HCT116 (cell line): Measurements from ENCODE around the gene PLA2G10. TPM values are rescaled to one million over a fixed set of nuclear protein-coding genes. Genes with fewer than 3 reads are reported as not detected.

ENCODE experiments used
- ATAC-seq: fragments of 200-7000 bp; cut with Tn5 transposase; 2 replicates; pipeline ENCODE4 v1.9.1; 2020; ENCODE audit warnings: mild to moderate bottlenecking, moderate library complexity
- BruUV-seq: library from RNA; stranded (reverse); fragments of 400-500 nt; replicated peaks from 2 replicates; lab custom pipeline; 2021; lab: Mats Ljungman, UMichigan
- CTCF ChIA-PET: fragments of 300-600 bp; sonication (Branson Sonifier 250); formaldehyde crosslinking; loops from one replicate; lab custom pipeline; 2021; ENCODE audit warnings: antibody characterized with exemption; lab: Charles Lee
- POLR2A ChIA-PET: fragments of 300-600, 350-600 bp; sonication (Branson Sonifier 250); formaldehyde crosslinking; loops from one replicate; lab custom pipeline; 2021; ENCODE audit warnings: antibody characterized with exemption; lab: Charles Lee
- RAD21 ChIA-PET, 2 experiments: fragments of 300-600 bp; sonication (Branson Sonifier 250); formaldehyde crosslinking; loops; one replicate each; lab custom pipeline; 2023; ENCODE audit warnings: low total read pairs in 2 of 2; ENCODE audit not compliant: uncharacterized antibody in 2 of 2, unreplicated experiment in 2 of 2, low non-redundant PET in 1 of 2; lab: Charles Lee
- DNase-seq: peaks from one replicate; pipeline ENCODE4 v3.0.0-alpha.2; 2010; ENCODE audit warnings: low read depth, low spot score
- H2AFZ ChIP-seq: fragments of 200-600 bp; shearing (Covaris generic), sonication (generic); 2 replicates; pipeline ENCODE4 v1.6.1; 2017; ENCODE audit warnings: low read depth, mixed run types, mixed read lengths, antibody characterized with exemption, low read length; ENCODE audit not compliant: poor library complexity, severe bottlenecking
- H3K27ac ChIP-seq: 2 replicates; pipeline ENCODE4 v1.5.1; 2012; ENCODE audit warnings: low read depth, low read length
- H3K27me3 ChIP-seq: fragments of 200-600 bp; sonication (generic); 2 replicates; pipeline ENCODE4 v1.6.1; 2016; ENCODE audit warnings: mixed run types, low read length, mixed read lengths; ENCODE audit not compliant: insufficient read depth
- H3K36me3 ChIP-seq, 2 experiments: fragments of 200-500 bp in 1 of 2; fragments of 200-600 bp in 1 of 2; sonication (Bioruptor generic) in 1 of 2; sonication (generic) in 1 of 2; 2 replicates each; pipeline versions ENCODE4 v1.5.1 to v1.6.1; 2014 to 2016; ENCODE audit warnings: low read length in 2 of 2, inconsistent platforms in 1 of 2, mixed read lengths in 1 of 2, mixed run types in 1 of 2; ENCODE audit not compliant: insufficient read depth in 2 of 2, control insufficient read depth in 1 of 2
- H3K4me1 ChIP-seq, 2 experiments: fragments of 200-600 bp in 1 of 2; sonication (generic) in 1 of 2; 2 replicates each; pipeline versions ENCODE4 v1.5.1 to v1.6.1; 2012 to 2017; ENCODE audit warnings: low read length in 2 of 2, inconsistent platforms in 1 of 2, mild to moderate bottlenecking in 1 of 2, mixed read lengths in 1 of 2, mixed run types in 1 of 2, moderate library complexity in 1 of 2; ENCODE audit not compliant: insufficient read depth in 2 of 2, control insufficient read depth in 1 of 2
- H3K4me2 ChIP-seq: fragments of 200-600 bp; sonication (generic); 2 replicates; pipeline ENCODE4 v1.6.1; 2017; ENCODE audit warnings: mixed run types, low read length, mixed read lengths
- H3K4me3 ChIP-seq, 2 experiments: fragments of 200-600 bp in 1 of 2; sonication (generic) in 1 of 2; replicated peaks in 1 of 2; 2 replicates each; pipeline ENCODE4 v1.5.1; 2011 to 2016; ENCODE audit warnings: low read length in 2 of 2, control low read depth in 1 of 2, low read depth in 1 of 2, mild to moderate bottlenecking in 1 of 2, mixed read lengths in 1 of 2, mixed run types in 1 of 2
- H3K79me2 ChIP-seq: fragments of 200-600 bp; sonication (generic); 2 replicates; pipeline ENCODE4 v1.6.1; 2017; ENCODE audit warnings: mild to moderate bottlenecking, mixed run types, low read length, moderate library complexity, mixed read lengths; ENCODE audit not compliant: insufficient read depth
- H3K9ac ChIP-seq: fragments of 200-600 bp; sonication (generic); 2 replicates; pipeline ENCODE4 v1.6.1; 2016; ENCODE audit warnings: low read length, mixed read lengths
- H3K9me2 ChIP-seq: fragments of 200-600 bp; sonication (generic), shearing (Covaris generic); 2 replicates; pipeline ENCODE4 v1.6.1; 2017; ENCODE audit warnings: mixed run types, mild to moderate bottlenecking, moderate library complexity; ENCODE audit not compliant: insufficient read depth
- H3K9me3 ChIP-seq, 2 experiments: fragments of 200-500 bp in 1 of 2; fragments of 200-600 bp in 1 of 2; sonication (Bioruptor generic) in 1 of 2; sonication (generic) in 1 of 2; 2 replicates each; pipeline ENCODE4 v1.6.1; 2014 to 2017; ENCODE audit warnings: low read length in 2 of 2, mixed read lengths in 2 of 2, inconsistent platforms in 1 of 2, low read depth in 1 of 2, mild to moderate bottlenecking in 1 of 2, mixed run types in 1 of 2, moderate library complexity in 1 of 2; ENCODE audit not compliant: control insufficient read depth in 1 of 2, insufficient read depth in 1 of 2
- H4K20me1 ChIP-seq: fragments of 200-600 bp; sonication (generic), shearing (Covaris generic); 2 replicates; pipeline ENCODE4 v1.6.1; 2017; ENCODE audit warnings: mixed run types, mild to moderate bottlenecking, moderate library complexity; ENCODE audit not compliant: insufficient read depth
- CBX3 ChIP-seq: IDR thresholded peaks from 2 replicates; pipeline ENCODE4 v1.6.1; 2012; ENCODE audit warnings: low read depth
- CEBPB ChIP-seq: IDR thresholded peaks from 2 replicates; pipeline ENCODE4 v1.6.1; 2012; ENCODE audit warnings: low read depth
- ELF1 ChIP-seq: IDR thresholded peaks from 2 replicates; pipeline ENCODE4 v1.6.1; 2012; ENCODE audit warnings: low read depth, borderline replicate concordance
- EZH2 ChIP-seq: fragments of 200-600 bp; sonication (generic); IDR thresholded peaks from 2 replicates; pipeline ENCODE4 v1.6.1; 2017; ENCODE audit warnings: antibody characterized with exemption, mixed run types
- RAD21 ChIP-seq: IDR thresholded peaks from 2 replicates; pipeline ENCODE4 v1.6.1; 2012; ENCODE audit warnings: low read depth, mild to moderate bottlenecking
- SIN3A ChIP-seq: IDR thresholded peaks from 2 replicates; pipeline ENCODE4 v1.6.1; 2012; ENCODE audit warnings: low read depth
- YY1 ChIP-seq: IDR thresholded peaks from 2 replicates; pipeline ENCODE4 v1.6.1; 2011; ENCODE audit warnings: low read length, low read depth, moderate library complexity, mild to moderate bottlenecking; ENCODE audit not compliant: insufficient replicate concordance; ENCODE audit errors: extremely low read depth
- intact Hi-C: fragments of 100-400 bp; cut with micrococcal nuclease; formaldehyde crosslinking; loops from 2 replicates; pipeline ENCODE4 v1.10.0; 2022
- total RNA-seq: library from RNA; stranded (reverse); gene quantifications from one replicate; pipeline ENCODE4 v1.2.1, GENCODE V29; 2021; ENCODE audit not compliant: unreplicated experiment
- TF ChIP-seq, protein P1 (sequence below): IDR thresholded peaks from 2 replicates; pipeline ENCODE4 v1.6.1; 2012
- TF ChIP-seq, protein P2 (sequence below), 3 experiments: fragments of 200-600 bp in 1 of 3; sonication (generic) in 1 of 3; IDR thresholded peaks in 2 of 3; conservative IDR thresholded peaks in 1 of 3; 2 replicates each; pipeline ENCODE4 v1.5.1; 2012 to 2017; ENCODE audit warnings: low read depth in 2 of 3, low read length in 2 of 3, antibody characterized with exemption in 1 of 3, borderline replicate concordance in 1 of 3, control low read depth in 1 of 3, mild to moderate bottlenecking in 1 of 3, mixed read lengths in 1 of 3, mixed run types in 1 of 3, moderate library complexity in 1 of 3; ENCODE audit not compliant: insufficient read depth in 1 of 3

PLA2G10 gene
- total RNA-seq, 1 experiment from 2014 or later: not detected

GRCh38 chr16:14635395-14636165 is 58.5 kb downstream of the PLA2G10 start:
- peaks cover 3 to 18% of the 10 kb centered on the region in 2 experiments; a peak in 3 of 4 replicates for H3K36me3 ChIP-seq
- peaks cover 77% of the 10 kb centered on the region for H3K79me2 ChIP-seq
- POLR2A ChIA-PET: no interaction called here
- no peaks in the 10 kb centered on the region for H3K27me3 ChIP-seq
- no peak overlapping the region for H3K4me3 ChIP-seq
- H3K9me3 ChIP-seq: no peaks in the 10 kb centered on the region
- peaks cover 10% of the 10 kb centered on the region; the same call in 1 of the 2 replicates for H4K20me1 ChIP-seq
- H3K4me1 ChIP-seq: peaks cover 16 to 25% of the 10 kb centered on the region in 2 experiments; a peak in 3 of 4 replicates
- no peak overlapping the region for H3K4me2 ChIP-seq
- no peak overlapping the region for H3K9ac ChIP-seq
- no peak for TF ChIP-seq SIN3A
- TF ChIP-seq, protein P1, sequence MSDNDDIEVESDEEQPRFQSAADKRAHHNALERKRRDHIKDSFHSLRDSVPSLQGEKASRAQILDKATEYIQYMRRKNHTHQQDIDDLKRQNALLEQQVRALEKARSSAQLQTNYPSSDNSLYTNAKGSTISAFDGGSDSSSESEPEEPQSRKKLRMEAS: no peak
- no peak for TF ChIP-seq EZH2
- TF ChIP-seq CEBPB: no peak
- TF ChIP-seq, protein P2, sequence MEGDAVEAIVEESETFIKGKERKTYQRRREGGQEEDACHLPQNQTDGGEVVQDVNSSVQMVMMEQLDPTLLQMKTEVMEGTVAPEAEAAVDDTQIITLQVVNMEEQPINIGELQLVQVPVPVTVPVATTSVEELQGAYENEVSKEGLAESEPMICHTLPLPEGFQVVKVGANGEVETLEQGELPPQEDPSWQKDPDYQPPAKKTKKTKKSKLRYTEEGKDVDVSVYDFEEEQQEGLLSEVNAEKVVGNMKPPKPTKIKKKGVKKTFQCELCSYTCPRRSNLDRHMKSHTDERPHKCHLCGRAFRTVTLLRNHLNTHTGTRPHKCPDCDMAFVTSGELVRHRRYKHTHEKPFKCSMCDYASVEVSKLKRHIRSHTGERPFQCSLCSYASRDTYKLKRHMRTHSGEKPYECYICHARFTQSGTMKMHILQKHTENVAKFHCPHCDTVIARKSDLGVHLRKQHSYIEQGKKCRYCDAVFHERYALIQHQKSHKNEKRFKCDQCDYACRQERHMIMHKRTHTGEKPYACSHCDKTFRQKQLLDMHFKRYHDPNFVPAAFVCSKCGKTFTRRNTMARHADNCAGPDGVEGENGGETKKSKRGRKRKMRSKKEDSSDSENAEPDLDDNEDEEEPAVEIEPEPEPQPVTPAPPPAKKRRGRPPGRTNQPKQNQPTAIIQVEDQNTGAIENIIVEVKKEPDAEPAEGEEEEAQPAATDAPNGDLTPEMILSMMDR (IDR thresholded peaks at IDR 0.05 in 2 of 3, conservative IDR thresholded peaks at IDR 0.05 in 1 of 3; ENCODE audit: borderline replicate concordance in 1 of 3, insufficient read depth in 1 of 3, low read depth in 2 of 3, low read length in 2 of 3): no peak
- no peak overlapping the region for H3K27ac ChIP-seq
- H3K9me2 ChIP-seq: no peaks in the 10 kb centered on the region
- BruUV-seq: no TSS peak
- CTCF ChIA-PET: no interaction called here
- intact Hi-C loops: no loop called here
- RAD21 ChIA-PET: no interaction called here
- no peak for DNase-seq
- no peak for ATAC-seq
- H2AFZ ChIP-seq: no peak overlapping the region

DNA sequence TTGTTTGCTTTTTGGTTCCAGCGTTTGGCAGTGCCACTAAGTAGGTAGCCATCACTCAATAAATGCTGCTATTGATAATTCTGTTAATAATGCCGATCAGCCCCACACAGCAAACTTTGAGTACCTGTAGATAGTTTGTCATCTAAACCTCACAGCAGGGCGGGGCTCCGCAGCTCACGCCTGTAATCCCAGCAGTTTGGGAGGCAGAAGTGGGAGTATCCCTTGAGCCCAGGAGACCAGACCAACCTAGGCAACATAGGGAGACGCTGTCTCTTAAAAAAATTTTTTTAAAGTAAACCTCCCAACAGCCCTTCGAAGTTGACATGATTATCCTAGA is 59.8 kb downstream of the PLA2G10 start:
- ATAC-seq (no peak), DNase-seq (no peak)
- no peak overlapping the region for H3K27ac ChIP-seq
- ChIA-PET CTCF (no interaction called here), RAD21 (no interaction called here), POLR2A (interaction anchor here (0.6 to 1.0 kb wide), 2 partner anchors 8 to 64 kb away, joined by 3 to 9 read pairs; no protein-coding TSS in a partner anchor)
- no peaks in the 10 kb centered on the region for H3K9me2 ChIP-seq
- peak overlapping the region; percentile 81 for H3K4me2 ChIP-seq
- no peaks in the 10 kb centered on the region for H3K27me3 ChIP-seq
- peaks cover 71% of the 10 kb centered on the region for H3K79me2 ChIP-seq
- peaks cover 3 to 14% of the 10 kb centered on the region in 2 experiments; a peak in 3 of 4 replicates for H3K36me3 ChIP-seq
- H3K9me3 ChIP-seq: no peaks in the 10 kb centered on the region
- H3K4me1 ChIP-seq: peaks cover 18 to 29% of the 10 kb centered on the region in 2 experiments; a peak in 3 of 4 replicates
- intact Hi-C loops: loop anchor here (5.0 kb wide), 1 partner anchor 332 kb away; no protein-coding TSS in a partner anchor
- BruUV-seq: no TSS peak
- peak overlapping the region; percentile 98 for H3K9ac ChIP-seq
- peaks cover 9% of the 10 kb centered on the region; the same call in 1 of the 2 replicates for H4K20me1 ChIP-seq
- H3K4me3 ChIP-seq: peak overlapping the region; percentile 75 to 97
- no peak overlapping the region for H2AFZ ChIP-seq
- TF ChIP-seq YY1 (no peak), ELF1 (no peak), CBX3 (no peak), RAD21 (no peak)
- TF ChIP-seq, protein P2 (IDR thresholded peaks at IDR 0.05 in 2 of 3, conservative IDR thresholded peaks at IDR 0.05 in 1 of 3; ENCODE audit: borderline replicate concordance in 1 of 3, insufficient read depth in 1 of 3, low read depth in 2 of 3, low read length in 2 of 3): no peak
